HFFc6 (cell line): ENCODE results near the gene ANXA3. TPM values are rescaled to one million over a fixed set of nuclear protein-coding genes. Genes with fewer than 3 reads are reported as not detected.

Experiments used
- DNase-seq: peaks from one replicate; pipeline ENCODE4 v3.0.0-alpha.2; 2018
- H3K27ac Mint-ChIP-seq: 2 replicates; pipeline ENCODE4 v1.8.0; 2020; ENCODE audit warnings: mild to moderate bottlenecking, mixed read lengths
- H3K27me3 Mint-ChIP-seq: 2 replicates; pipeline ENCODE4 v1.8.0; 2021; ENCODE audit warnings: mild to moderate bottlenecking, moderate library complexity, mixed read lengths; ENCODE audit not compliant: insufficient read depth
- H3K36me3 Mint-ChIP-seq: 2 replicates; pipeline ENCODE4 v1.8.0; 2021; ENCODE audit warnings: low read depth, mixed read lengths
- H3K4me1 Mint-ChIP-seq: 2 replicates; pipeline ENCODE4 v1.8.0; 2020; ENCODE audit warnings: low read depth, mixed read lengths
- H3K4me3 Mint-ChIP-seq: 2 replicates; pipeline ENCODE4 v1.8.0; 2020; ENCODE audit warnings: mild to moderate bottlenecking, moderate library complexity, mixed read lengths
- H3K9me3 Mint-ChIP-seq: 2 replicates; pipeline ENCODE4 v1.8.0; 2020; ENCODE audit warnings: mild to moderate bottlenecking, mixed read lengths
- CTCF ChIP-seq: fragments of 200-600 bp; sonication (generic); IDR thresholded peaks from 2 replicates; pipeline ENCODE4 v1.5.0; 2021; ENCODE audit warnings: antibody characterized with exemption, mild to moderate bottlenecking
- total RNA-seq, 6 experiments: library from RNA; stranded (reverse); fragmentation: NEBNext Ultra II Directional; extraction: Animal tissue kit (Norgen Biotek cat#: 25700); gene quantifications; 2 replicates in 1 of 6; 3 replicates in 5 of 6; pipeline ENCODE4 v1.2.3, GENCODE V29; 2021

Gene ANXA3
- total RNA-seq, 6 experiments from 2014 or later: 1.5 to 3.0 (median 1.6) TPM

- no peak for TF ChIP-seq CTCF
- peaks cover 89% of the 10 kb centered on the region for H3K4me1 Mint-ChIP-seq
- no peaks in the 10 kb centered on the region for H3K36me3 Mint-ChIP-seq
- H3K27me3 Mint-ChIP-seq: no peaks in the 10 kb centered on the region; the same call in 1 of the 2 replicates
- peak overlapping the region; percentile 75 for H3K27ac Mint-ChIP-seq
- H3K9me3 Mint-ChIP-seq: no peaks in the 10 kb centered on the region
- H3K4me3 Mint-ChIP-seq: peak overlapping the region; percentile 32
- peak; percentile 81 for DNase-seq
Measured at GRCh38 chr4:78650106-78651024, 98.8 kb downstream of the ANXA3 start.

- DNase-seq: no peak
- peak overlapping the region; percentile 75; the same call in 1 of the 2 replicates for H3K27ac Mint-ChIP-seq
- no peaks in the 10 kb centered on the region; the same call in 1 of the 2 replicates for H3K27me3 Mint-ChIP-seq
- no peaks in the 10 kb centered on the region for H3K36me3 Mint-ChIP-seq
- H3K4me3 Mint-ChIP-seq: no peak overlapping the region
- no peak for TF ChIP-seq CTCF
- H3K9me3 Mint-ChIP-seq: no peaks in the 10 kb centered on the region
- peaks cover 84% of the 10 kb centered on the region for H3K4me1 Mint-ChIP-seq
Measured at GRCh38 chr4:78651250-78651860, 99.8 kb downstream of the ANXA3 start.

GRCh38 chr4:78652282-78652876 lies 100.8 kb downstream of the ANXA3 start:
- DNase-seq: no peak
- Mint-ChIP-seq H3K4me1 (peaks cover 84% of the 10 kb centered on the region), H3K27me3 (no peaks in the 10 kb centered on the region; the same call in 1 of the 2 replicates), H3K9me3 (no peaks in the 10 kb centered on the region), H3K36me3 (no peaks in the 10 kb centered on the region), H3K27ac (peak overlapping the region; percentile 46; the same call in 1 of the 2 replicates), H3K4me3 (no peak overlapping the region)
- no peak for TF ChIP-seq CTCF

GRCh38 chr4:78653655-78654054 lies 102.1 kb downstream of the ANXA3 start:
- DNase-seq: no peak
- H3K4me1 Mint-ChIP-seq: peaks cover 85% of the 10 kb centered on the region
- no peaks in the 10 kb centered on the region; the same call in 1 of the 2 replicates for H3K27me3 Mint-ChIP-seq
- no peak overlapping the region for H3K4me3 Mint-ChIP-seq
- no peak for TF ChIP-seq CTCF
- no peaks in the 10 kb centered on the region for H3K9me3 Mint-ChIP-seq
- H3K27ac Mint-ChIP-seq: no peak overlapping the region
- no peaks in the 10 kb centered on the region for H3K36me3 Mint-ChIP-seq

- no peak for TF ChIP-seq CTCF
- H3K9me3 Mint-ChIP-seq: no peaks in the 10 kb centered on the region
- H3K36me3 Mint-ChIP-seq: no peaks in the 10 kb centered on the region
- peak; percentile 50 for DNase-seq
- H3K27ac Mint-ChIP-seq: peak overlapping the region; percentile 57
- no peaks in the 10 kb centered on the region; the same call in 1 of the 2 replicates for H3K27me3 Mint-ChIP-seq
- H3K4me3 Mint-ChIP-seq: no peak overlapping the region
- peaks cover 86% of the 10 kb centered on the region for H3K4me1 Mint-ChIP-seq
Measured at GRCh38 chr4:78654807-78655206, 103.2 kb downstream of the ANXA3 start.
